Mucosa of gallbladder (tissue), 1 donor: Measurements from ENCODE around the gene LSM3. TPM values are rescaled to one million over a fixed set of nuclear protein-coding genes. Genes with fewer than 3 reads are reported as not detected.
A peak's percentile ranks its signal among the peaks of the same experiment; 100 is the strongest.

Experiments used
- DNase-seq: peaks from one replicate; pipeline ENCODE4 v3.0.0-alpha.2; 2020; ENCODE audit warnings: low spot score
- total RNA-seq: library from RNA; stranded (reverse); gene quantifications from one replicate; pipeline ENCODE4 v1.2.1, GENCODE V29; 2021
- donor health status: DM: no; HTN: no; CAD: no.

LSM3 gene
- total RNA-seq, 1 donor from 2014 or later, result 11.3 TPM

GRCh38 chr3:14200276-14200675 is 21.7 kb downstream of the LSM3 start:
- no peak for DNase-seq

GRCh38 chr3:14200841-14201240 is 22.2 kb downstream of the LSM3 start:
- no peak for DNase-seq

- DNase-seq, result peak; percentile 35
Measured at GRCh38 chr3:14201940-14202684, 23.5 kb downstream of the LSM3 start.

GRCh38 chr3:14202874-14203520 is 24.4 kb downstream of the LSM3 start:
- DNase-seq, result no peak

- peak; percentile 76 for DNase-seq
Measured at GRCh38 chr3:14203521-14204079, 25.0 kb downstream of the LSM3 start.

- DNase-seq, result peak; percentile 60
Measured at GRCh38 chr3:14204515-14205284, 26.1 kb downstream of the LSM3 start.

GRCh38 chr3:14206548-14207177 is 28.0 kb downstream of the LSM3 start:
- DNase-seq, result no peak

- DNase-seq, result no peak
Measured at GRCh38 chr3:14208168-14208567, 29.6 kb downstream of the LSM3 start.

- DNase-seq, result no peak
Measured at GRCh38 chr3:14208977-14209394, 30.4 kb downstream of the LSM3 start.

GRCh38 chr3:14209581-14210289 is 31.1 kb downstream of the LSM3 start:
- DNase-seq, result no peak

- no peak for DNase-seq
Measured at GRCh38 chr3:14210290-14210688, 31.7 kb downstream of the LSM3 start.

- no peak for DNase-seq
Measured at GRCh38 chr3:14210843-14211594, 32.4 kb downstream of the LSM3 start.

- DNase-seq, result no peak
Measured at GRCh38 chr3:14211621-14212020, 33.0 kb downstream of the LSM3 start.

- no peak for DNase-seq
Measured at GRCh38 chr3:14212032-14212431, 33.4 kb downstream of the LSM3 start.

GRCh38 chr3:14213066-14213774 is 34.6 kb downstream of the LSM3 start:
- DNase-seq, result no peak

- DNase-seq, result no peak
Measured at GRCh38 chr3:14214764-14215163, 36.1 kb downstream of the LSM3 start.

GRCh38 chr3:14216257-14217048 is 37.8 kb downstream of the LSM3 start:
- peak; percentile 77 for DNase-seq

GRCh38 chr3:14218355-14218754 is 39.7 kb downstream of the LSM3 start:
- no peak for DNase-seq

- no peak for DNase-seq
Measured at GRCh38 chr3:14220933-14221332, 42.3 kb downstream of the LSM3 start.
